Progenitor cell of endocrine pancreas (in vitro differentiated cells): Measurements from ENCODE around the gene RNF11. TPM values are rescaled to one million over a fixed set of nuclear protein-coding genes. Genes with fewer than 3 reads are reported as not detected.

ENCODE experiments used
- DNase-seq: peaks from one replicate; pipeline ENCODE4 v3.0.0; 2021; ENCODE audit warnings: low spot score; ENCODE audit not compliant: unreplicated experiment
- H3K27ac Mint-ChIP-seq: 2 replicates; pipeline ENCODE4 v1.8.0; 2021; ENCODE audit warnings: mild to moderate bottlenecking, moderate library complexity, mixed read lengths
- H3K27me3 Mint-ChIP-seq: 2 replicates; pipeline ENCODE4 v1.8.0; 2021; ENCODE audit warnings: mixed read lengths
- H3K36me3 Mint-ChIP-seq: 2 replicates; pipeline ENCODE4 v1.8.0; 2022; ENCODE audit warnings: mixed read lengths; ENCODE audit not compliant: insufficient read depth
- H3K4me1 Mint-ChIP-seq: 2 replicates; pipeline ENCODE4 v1.8.0; 2021; ENCODE audit warnings: low read depth, mixed read lengths
- H3K4me3 Mint-ChIP-seq: 2 replicates; pipeline ENCODE4 v1.8.0; 2021; ENCODE audit warnings: low read depth, mild to moderate bottlenecking, moderate library complexity, mixed read lengths
- H3K9me3 Mint-ChIP-seq: 2 replicates; pipeline ENCODE4 v1.8.0; 2021; ENCODE audit warnings: low read depth, mixed read lengths
- CTCF ChIP-seq: fragments of 200-600 bp; sonication (generic); IDR thresholded peaks from one replicate; pipeline ENCODE4 v1.5.0; 2021; ENCODE audit warnings: antibody characterized with exemption, mild to moderate bottlenecking; ENCODE audit not compliant: unreplicated experiment
- total RNA-seq: library from RNA; stranded (reverse); gene quantifications from 2 replicates; pipeline ENCODE4 v1.2.1, GENCODE V29; 2021

The RNF11 gene
- total RNA-seq, 1 donor from 2014 or later, result 67.5 TPM

DNA sequence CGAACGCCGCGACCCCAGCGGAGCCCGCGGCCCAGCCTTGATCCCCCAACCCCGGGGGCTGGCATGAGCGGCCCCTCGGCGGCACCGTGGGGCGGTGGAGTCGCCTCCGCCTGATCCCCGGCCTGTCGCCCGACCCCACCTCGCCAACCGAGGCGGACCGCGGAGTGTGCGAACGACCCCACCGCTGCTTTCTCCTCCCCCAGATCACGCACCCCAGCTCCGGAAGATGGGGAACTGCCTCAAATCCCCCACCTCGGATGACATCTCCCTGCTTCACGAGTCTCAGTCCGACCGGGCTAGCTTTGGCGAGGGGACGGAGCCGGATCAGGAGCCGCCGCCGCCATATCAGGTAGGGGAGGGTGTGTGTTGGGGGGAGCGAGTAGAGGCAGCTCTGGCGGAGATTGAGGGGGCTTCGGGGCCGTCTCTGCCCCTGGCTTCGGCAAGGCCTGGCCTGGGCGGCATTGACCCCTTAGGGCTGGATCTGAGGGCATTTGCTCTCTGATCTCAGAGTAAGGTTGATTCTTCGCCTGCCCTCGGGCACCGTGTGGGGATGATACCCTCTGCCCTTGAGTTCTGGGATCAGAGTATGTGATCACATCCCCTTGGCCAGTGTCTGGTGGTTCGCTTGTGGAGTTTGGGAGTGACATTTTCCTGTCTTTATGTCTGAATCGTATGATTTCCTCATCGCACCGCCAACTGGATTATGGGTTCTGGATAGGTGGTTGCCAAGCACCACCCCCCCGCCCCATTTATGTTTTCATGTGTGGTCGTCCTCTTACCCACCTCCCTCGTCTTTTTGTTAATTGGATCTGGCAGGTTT is 668 bp downstream of the RNF11 start:
- no peak overlapping the region for H3K4me3 Mint-ChIP-seq
- no peak overlapping the region for H3K27ac Mint-ChIP-seq

DNA sequence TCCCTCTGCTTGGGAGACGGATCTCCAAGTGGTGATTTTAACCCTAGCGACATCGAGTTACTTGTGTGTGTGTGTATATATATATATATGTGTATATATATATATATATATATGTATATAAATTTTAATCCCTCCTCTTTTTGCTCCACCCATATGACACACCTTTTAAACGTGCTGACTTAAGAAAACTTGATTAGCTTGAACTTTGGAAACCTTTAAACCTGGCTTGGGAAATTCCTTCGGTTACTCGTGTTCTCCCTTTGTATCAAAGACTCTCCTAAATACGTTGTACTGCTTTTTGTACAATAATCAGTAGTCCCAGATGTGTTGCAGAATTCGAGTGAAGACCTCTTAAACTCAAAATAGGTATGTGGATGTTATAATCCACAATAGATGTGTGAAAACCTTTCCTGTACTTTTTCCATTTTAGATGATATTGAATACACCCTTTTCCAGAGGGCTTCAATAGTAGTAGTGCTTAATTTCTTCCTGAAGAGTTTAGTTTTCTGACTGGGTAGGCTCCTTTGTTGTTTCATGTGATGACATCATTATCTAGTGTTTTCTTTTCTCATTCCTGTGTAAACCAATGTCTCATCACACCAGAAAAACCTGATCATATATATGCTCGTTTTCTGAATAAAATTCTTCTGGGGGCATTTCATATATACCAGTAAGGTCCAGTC is 1.4 kb downstream of the RNF11 start:
- peaks cover 3% of the 10 kb centered on the region for H3K27me3 Mint-ChIP-seq
- H3K36me3 Mint-ChIP-seq, result no peaks in the 10 kb centered on the region
- no peak overlapping the region for H3K27ac Mint-ChIP-seq
- no peak for DNase-seq
- H3K9me3 Mint-ChIP-seq, result no peaks in the 10 kb centered on the region
- no peak for TF ChIP-seq CTCF
- peaks cover 18% of the 10 kb centered on the region for H3K4me1 Mint-ChIP-seq
- no peak overlapping the region for H3K4me3 Mint-ChIP-seq

More for the DNA sequence above, 668 bp downstream of the RNF11 start:
- Mint-ChIP-seq H3K36me3 (no peaks in the 10 kb centered on the region), H3K27me3 (peaks cover 3% of the 10 kb centered on the region), H3K9me3 (no peaks in the 10 kb centered on the region), H3K4me1 (peaks cover 18% of the 10 kb centered on the region)
- peak; percentile 23 for DNase-seq
- TF ChIP-seq CTCF, result no peak

GRCh38 chr1:51238034-51238403 is 1.9 kb downstream of the RNF11 start:
- Mint-ChIP-seq H3K9me3 (no peaks in the 10 kb centered on the region), H3K27ac (no peak overlapping the region), H3K4me3 (no peak overlapping the region), H3K27me3 (peaks cover 3% of the 10 kb centered on the region), H3K4me1 (peaks cover 18% of the 10 kb centered on the region), H3K36me3 (no peaks in the 10 kb centered on the region)
- no peak for TF ChIP-seq CTCF
- DNase-seq, result no peak

- Mint-ChIP-seq H3K4me1 (peaks cover 17% of the 10 kb centered on the region), H3K4me3 (peak overlapping the region; percentile 1), H3K9me3 (no peaks in the 10 kb centered on the region), H3K27ac (peak overlapping the region; percentile 3), H3K27me3 (no peaks in the 10 kb centered on the region), H3K36me3 (peaks cover 4% of the 10 kb centered on the region)
- TF ChIP-seq CTCF, result no peak
- DNase-seq, result no peak
These were observed 4.0 kb downstream of the RNF11 start for GRCh38 chr1:51240084-51240483.

DNA sequence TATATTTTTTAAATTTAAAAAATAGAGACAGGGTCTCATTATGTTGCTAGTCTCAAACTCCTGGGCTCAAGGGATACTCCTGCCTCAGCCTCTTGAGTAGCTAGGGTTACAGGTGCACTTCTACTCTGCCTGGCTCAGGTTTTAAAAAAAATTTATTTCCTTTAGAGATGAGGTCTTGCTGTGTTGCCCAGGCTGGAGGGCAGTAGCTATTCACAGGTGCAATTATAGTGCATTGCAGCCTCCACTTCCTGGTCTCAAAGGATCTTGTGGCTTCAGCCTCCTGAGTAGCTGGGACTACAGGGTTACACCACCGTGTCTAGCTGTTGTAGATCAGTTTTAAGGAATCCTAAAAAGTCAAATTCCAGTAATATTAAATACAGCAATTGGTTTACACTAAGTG is 5.0 kb downstream of the RNF11 start:
- Mint-ChIP-seq H3K27me3 (no peaks in the 10 kb centered on the region), H3K4me3 (no peak overlapping the region), H3K27ac (no peak overlapping the region), H3K36me3 (peaks cover 4% of the 10 kb centered on the region), H3K4me1 (peaks cover 10% of the 10 kb centered on the region), H3K9me3 (no peaks in the 10 kb centered on the region)
- DNase-seq, result no peak
- TF ChIP-seq CTCF, result no peak
